CD4-positive, alpha-beta T cell treated with Interleukin-21 for 1 hour (primary cell): ENCODE data around the gene MCF2L.
"Not testable (repeated sequence)": the region's sequence is repeated elsewhere in the genome, so short reads cannot be mapped to it uniquely, and the experiment has no call there.

ENCODE experiments used
- DNase-seq: peaks from one replicate; pipeline ENCODE4 v3.0.0-alpha.2; 2020

The MCF2L gene

GRCh38 chr13:113070855-113071254 is 101.8 kb downstream of the MCF2L start:
- DNase-seq: no peak

- no peak for DNase-seq
Observed at GRCh38 chr13:113072376-113072775, 103.4 kb downstream of the MCF2L start.

- DNase-seq: no peak
Observed at GRCh38 chr13:113073942-113074341, 104.9 kb downstream of the MCF2L start.

GRCh38 chr13:113074401-113074800 is 105.4 kb downstream of the MCF2L start:
- no peak for DNase-seq

DNA sequence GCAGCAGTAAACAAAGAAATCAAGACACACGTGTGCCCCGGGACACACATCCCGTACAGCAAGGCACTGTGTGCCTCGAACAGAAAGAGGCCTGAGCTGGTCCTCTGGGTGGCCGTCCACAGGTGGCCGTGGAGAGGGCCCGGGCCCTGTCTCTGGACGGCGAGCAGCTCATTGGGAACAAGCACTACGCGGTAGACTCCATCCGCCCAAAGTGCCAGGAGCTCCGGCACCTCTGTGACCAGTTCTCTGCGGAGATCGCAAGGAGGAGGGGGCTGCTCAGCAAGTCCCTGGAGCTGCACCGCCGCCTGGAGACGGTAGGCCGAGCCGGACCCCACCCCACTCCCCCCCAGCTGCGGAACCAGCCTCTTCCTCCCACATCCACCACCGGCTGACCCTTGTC is 105.9 kb downstream of the MCF2L start:
- no peak for DNase-seq

- DNase-seq: no peak
Observed at GRCh38 chr13:113075711-113076110, 106.7 kb downstream of the MCF2L start.

DNA sequence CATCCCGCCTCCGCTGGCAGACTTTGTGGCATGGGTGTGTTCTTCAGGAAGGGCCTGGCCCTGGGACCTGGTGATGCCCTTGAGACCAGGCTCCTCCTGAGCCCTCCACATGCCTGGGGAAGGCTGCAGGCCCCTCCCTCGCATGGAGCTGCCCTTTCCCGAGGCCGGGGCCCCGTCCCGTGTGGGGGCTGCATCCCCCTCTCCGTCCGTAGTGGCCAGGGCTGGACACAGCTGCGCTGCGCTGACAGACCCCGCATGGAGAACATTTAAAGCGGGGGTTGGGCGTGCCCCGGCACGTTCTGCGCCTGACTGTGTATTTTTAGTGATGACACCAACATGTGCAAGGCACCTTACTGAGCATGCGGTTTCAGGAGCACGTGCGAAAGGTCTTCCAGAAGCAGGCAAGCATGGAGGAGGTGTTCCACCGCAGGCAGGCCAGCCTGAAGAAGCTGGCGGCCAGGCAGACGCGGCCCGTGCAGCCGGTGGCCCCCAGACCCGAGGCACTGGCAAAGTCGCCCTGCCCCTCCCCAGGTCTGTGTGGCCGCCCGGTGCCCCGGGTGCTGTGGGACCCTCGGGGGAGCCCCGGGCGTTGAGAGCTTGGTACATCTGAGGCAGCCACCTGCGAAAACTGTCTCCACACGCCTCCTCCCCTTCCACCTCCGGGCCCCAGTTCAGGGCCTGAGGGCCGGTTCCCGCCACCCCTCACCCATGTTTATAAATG is 107.8 kb downstream of the MCF2L start:
- DNase-seq: no peak

DNA sequence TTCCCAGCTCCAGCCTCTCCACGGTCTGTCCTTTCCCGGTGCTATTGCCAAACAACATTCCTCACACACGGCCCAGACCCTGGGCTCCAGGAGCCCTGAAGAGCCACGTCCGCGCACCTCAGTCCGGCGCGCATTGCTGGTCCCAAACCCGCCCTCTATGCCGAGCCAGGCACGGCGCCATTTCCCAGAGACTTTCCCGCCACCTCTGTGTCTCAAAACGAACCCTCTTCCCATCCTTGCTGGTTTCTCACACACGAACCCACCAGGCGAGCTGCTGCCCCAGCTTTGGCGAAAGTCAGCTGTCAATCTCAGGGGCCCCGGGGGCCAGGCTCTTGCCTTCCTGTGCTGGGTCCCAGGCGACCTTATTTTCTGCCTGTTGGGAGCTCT is 108.5 kb downstream of the MCF2L start:
- DNase-seq: no peak

GRCh38 chr13:113077953-113078901 is 109.2 kb downstream of the MCF2L start:
- DNase-seq: no peak

- no peak for DNase-seq
Observed at GRCh38 chr13:113078902-113079780, 110.1 kb downstream of the MCF2L start.

DNA sequence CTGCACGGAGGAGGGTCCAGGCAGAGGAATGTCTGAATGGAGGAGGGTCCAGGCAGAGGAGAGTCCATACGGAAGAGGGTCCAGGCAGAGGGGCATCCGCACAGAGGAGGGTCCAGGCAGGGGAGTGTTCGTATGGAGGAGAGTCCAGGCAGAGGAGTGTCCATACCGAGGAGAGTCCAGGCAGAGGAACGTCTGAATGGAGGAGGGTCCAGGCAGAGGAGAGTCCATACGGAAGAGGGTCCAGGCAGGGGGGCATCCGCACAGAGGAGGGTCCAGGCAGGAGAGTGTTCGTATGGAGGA is 110.7 kb downstream of the MCF2L start:
- not testable (repeated sequence) for DNase-seq

GRCh38 chr13:113080361-113080831 is 111.4 kb downstream of the MCF2L start:
- no peak for DNase-seq

DNA sequence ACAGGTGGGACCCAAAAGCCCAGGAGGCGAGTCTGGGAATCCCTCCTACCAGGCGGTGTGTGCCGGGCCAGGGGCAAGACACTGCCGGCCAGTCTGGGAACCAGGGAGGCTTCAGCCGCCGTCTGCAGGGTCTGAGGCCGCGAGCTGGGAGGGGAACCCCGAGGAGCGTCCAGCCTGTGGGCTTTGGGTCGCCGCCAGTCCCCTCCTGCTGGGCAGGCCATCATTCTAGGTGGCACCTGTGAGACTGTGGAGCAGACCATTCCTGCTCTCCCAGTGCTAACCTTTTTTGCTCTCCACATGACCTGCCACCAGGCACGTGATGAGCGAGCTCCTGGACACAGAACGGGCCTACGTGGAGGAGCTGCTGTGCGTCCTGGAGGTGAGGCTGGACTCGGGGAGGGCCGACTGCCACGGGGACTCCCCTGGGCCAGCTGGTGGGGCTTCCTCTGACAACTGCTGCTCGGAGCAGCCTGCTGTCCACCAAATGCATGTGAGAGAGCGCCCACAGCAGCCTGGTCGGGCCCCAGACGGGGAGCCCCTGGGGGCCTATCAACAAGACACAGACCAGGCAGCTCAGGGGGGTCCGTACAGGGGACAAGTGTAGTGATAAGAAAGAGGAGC is 112.0 kb downstream of the MCF2L start:
- no peak for DNase-seq

DNA sequence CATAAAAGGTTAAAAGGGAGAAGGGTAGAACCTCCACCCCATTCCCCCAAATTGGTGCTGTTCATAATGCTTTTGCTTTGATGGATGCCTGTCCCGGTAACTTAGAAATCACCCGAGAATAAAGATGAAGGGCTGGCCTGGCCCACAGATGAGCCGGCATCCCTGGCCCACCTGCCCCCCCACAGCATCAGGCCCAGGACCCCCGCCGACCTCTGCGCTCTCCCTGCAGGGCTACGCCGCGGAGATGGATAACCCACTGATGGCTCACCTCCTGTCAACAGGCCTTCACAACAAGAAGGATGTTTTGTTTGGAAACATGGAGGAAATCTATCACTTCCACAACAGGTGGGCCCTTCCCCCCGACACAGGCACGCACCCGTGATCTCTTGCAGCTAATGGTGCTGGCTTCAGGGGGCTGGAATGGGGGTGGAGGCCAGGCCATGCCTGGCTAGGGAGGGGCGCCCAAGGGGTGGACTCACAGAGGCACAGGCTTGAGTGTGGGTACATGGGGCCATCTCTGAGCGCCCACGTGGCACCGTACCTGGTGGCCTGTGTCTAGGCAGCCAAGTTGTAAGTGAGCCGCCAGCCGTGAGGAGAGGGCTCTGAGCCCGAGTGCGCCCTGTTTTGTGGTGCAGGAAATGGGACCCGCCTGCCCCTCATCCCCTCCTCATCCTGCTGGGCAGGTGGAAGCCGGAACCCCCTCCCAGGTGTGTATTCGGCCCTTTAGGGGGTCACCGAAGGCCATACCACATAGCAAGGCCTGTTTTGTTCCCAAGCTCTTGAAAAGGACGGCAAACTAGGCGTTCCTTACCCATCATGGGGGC is 113.4 kb downstream of the MCF2L start:
- DNase-seq: no peak

GRCh38 chr13:113083022-113083373 is 114.0 kb downstream of the MCF2L start:
- DNase-seq: no peak

DNA sequence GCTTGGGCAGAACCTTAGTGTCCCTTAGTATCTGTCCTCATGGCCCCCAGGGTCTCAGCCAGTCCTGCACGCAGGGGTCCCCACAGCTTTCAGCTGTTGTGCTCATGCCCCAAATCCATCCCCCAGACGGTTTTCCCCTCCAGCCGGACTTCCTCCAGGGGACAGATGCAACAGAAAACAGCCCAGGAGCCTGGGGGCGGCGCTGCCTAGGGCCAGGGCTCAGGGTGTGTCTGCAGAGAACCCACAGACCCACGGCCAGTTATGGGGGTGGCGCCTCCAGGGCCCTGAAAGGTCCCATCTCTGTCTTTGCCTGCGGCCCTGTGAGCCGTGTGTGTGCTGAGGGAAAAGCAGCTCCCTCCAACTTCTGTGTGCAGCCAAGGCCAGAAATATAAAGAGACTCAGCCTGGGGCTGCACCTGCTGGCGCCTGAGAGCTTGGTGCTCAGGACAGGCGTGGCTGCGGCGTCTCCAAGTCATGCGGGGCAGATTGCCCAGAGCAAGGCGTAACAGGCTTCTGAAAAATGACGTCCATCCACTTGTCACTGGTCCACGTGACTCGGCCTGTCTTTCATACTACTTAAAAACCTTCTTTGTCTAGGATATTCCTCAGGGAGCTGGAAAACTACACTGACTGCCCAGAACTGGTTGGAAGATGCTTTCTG is 114.5 kb downstream of the MCF2L start:
- no peak for DNase-seq

GRCh38 chr13:113084094-113084942 is 115.3 kb downstream of the MCF2L start:
- DNase-seq: no peak

- DNase-seq: no peak
Observed at GRCh38 chr13:113084943-113085540, 116.0 kb downstream of the MCF2L start.

DNA sequence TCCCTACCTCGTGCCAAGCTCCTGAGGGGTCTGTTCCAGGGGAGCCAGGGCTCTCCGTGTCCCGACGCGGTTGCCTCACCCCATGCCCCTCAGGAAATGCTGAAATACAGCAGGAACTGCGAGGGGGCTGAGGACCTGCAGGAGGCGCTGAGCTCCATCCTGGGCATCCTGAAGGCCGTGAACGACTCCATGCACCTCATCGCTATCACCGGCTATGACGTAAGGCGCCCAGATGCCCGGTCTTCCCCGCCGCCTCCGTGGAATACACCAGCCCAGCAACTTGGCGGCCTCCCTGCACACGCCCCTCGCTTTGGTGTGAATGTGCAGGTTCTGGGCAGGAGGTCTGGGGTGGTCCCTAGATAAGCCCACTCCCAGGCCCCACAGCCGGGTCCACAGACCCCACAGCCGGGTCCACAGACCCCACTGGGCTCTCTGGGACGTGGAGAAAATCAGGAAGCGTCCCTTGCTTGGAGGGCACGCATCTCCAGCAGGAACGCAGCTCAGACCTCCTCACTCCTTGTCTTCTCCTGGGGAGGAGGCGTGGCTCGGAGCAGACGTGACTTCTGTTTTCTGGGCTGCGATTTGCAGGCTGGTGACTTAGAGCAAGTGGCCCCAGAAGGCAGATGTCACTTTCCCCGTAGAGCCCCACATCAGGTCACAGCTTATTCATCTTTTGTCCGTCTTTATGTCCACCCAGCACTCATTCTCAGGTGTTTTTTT is 117.2 kb downstream of the MCF2L start:
- no peak for DNase-seq
